ENCODE results near the gene TBC1D2. TPM values are rescaled to one million over a fixed set of nuclear protein-coding genes. Genes with fewer than 3 reads are reported as not detected.

TBC1D2 gene
- total and polyA plus RNA-seq, 2 of the 13 experiments (the other 11 are each of a cell fraction or from before 2014, with no cell fraction given): 2.0 to 2.8 TPM

- TF ChIP-seq ZFX (CRISPR knock-in tag; IDR thresholded peaks at IDR 0.05; ENCODE audit: low read depth): peak; percentile 87
- no peak for TF ChIP-seq NR0B2 (CRISPR knock-in tag; IDR thresholded peaks at IDR 0.05)
- no peak for TF ChIP-seq HNRNPL (IDR thresholded peaks at IDR 0.05; ENCODE audit: low read depth, low read length)
- TF ChIP-seq MLX (CRISPR knock-in tag; IDR thresholded peaks at IDR 0.05): 0 out of 2 replicates have a peak, but pooled peaks have one; percentile 24
- TF ChIP-seq ZNF672 (CRISPR knock-in tag; IDR thresholded peaks at IDR 0.05): no peak
- no peak for TF ChIP-seq ZNF546 (CRISPR knock-in tag; conservative IDR thresholded peaks at IDR 0.05)
- no peak for TF ChIP-seq ZNF816 (CRISPR knock-in tag; IDR thresholded peaks at IDR 0.05; ENCODE audit: borderline replicate concordance)
- TF ChIP-seq CSRNP2 (CRISPR knock-in tag; conservative IDR thresholded peaks at IDR 0.05; ENCODE audit: low read depth): no peak
- no peak for TF ChIP-seq ZNF720 (CRISPR knock-in tag; IDR thresholded peaks at IDR 0.05)
- no peak for TF ChIP-seq TIGD3 (CRISPR knock-in tag; IDR thresholded peaks at IDR 0.05; ENCODE audit: borderline replicate concordance)
- peak; percentile 44; the same call in 1 of the 2 replicates for TF ChIP-seq PATZ1 (CRISPR knock-in tag; IDR thresholded peaks at IDR 0.05)
- TF ChIP-seq KDM3A (CRISPR knock-in tag; IDR thresholded peaks at IDR 0.05; ENCODE audit: low read depth): no peak
- no peak for TF ChIP-seq ZNF558 (CRISPR knock-in tag; IDR thresholded peaks at IDR 0.05; ENCODE audit: borderline replicate concordance)
- no peak; the same call in 1 of the 2 replicates for TF ChIP-seq STAG1 (CRISPR knock-in tag; IDR thresholded peaks at IDR 0.05)
- TF ChIP-seq YY1 (IDR thresholded peaks at IDR 0.05; ENCODE audit: insufficient read depth, insufficient replicate concordance, low read depth, low read length): no peak
- no peak for TF ChIP-seq BRF2 (CRISPR knock-in tag; IDR thresholded peaks at IDR 0.05)
- TF ChIP-seq ZFP90 (CRISPR knock-in tag; IDR thresholded peaks at IDR 0.05; ENCODE audit: borderline replicate concordance): no peak
- TF ChIP-seq TBX2 (CRISPR knock-in tag; IDR thresholded peaks at IDR 0.05; ENCODE audit: borderline replicate concordance): no peak
- no peak for TF ChIP-seq TRIM22 (IDR thresholded peaks at IDR 0.05)
- no peak for TF ChIP-seq KLF13 (CRISPR knock-in tag; IDR thresholded peaks at IDR 0.05)
These were observed 97.2 kb downstream of the TBC1D2 start (continued) for GRCh38 chr9:98158071-98158831.

Data from HepG2 (cell line).